HS-5 (cell line): ENCODE data around the gene PTPRD.
A peak's percentile ranks its signal among the peaks of the same experiment; 100 is the strongest.

ENCODE experiments used
- DNase-seq: peaks from one replicate; pipeline ENCODE4 v3.0.0-alpha.2; 2012; ENCODE audit warnings: low read depth

PTPRD gene

DNA sequence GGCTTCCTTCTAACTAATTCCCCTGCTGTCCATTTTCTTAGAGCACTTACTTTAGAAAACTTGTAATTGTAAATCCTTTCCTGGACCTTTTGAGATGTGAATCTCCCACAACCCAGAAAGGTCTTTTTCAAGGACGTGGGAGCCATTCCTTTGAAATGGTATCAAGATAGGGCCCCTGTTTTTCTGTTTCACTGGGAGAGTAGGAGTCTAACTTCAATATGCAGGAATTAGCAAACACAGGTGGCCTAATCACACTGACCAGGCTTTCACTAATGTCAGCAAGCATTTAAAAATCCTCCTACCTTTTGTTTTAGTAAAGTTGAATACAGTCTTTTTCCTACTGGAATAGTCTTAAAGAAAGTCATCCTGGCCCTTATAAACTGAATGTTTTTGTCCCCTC is 558.3 kb downstream of the PTPRD start:
- no peak for DNase-seq

DNA sequence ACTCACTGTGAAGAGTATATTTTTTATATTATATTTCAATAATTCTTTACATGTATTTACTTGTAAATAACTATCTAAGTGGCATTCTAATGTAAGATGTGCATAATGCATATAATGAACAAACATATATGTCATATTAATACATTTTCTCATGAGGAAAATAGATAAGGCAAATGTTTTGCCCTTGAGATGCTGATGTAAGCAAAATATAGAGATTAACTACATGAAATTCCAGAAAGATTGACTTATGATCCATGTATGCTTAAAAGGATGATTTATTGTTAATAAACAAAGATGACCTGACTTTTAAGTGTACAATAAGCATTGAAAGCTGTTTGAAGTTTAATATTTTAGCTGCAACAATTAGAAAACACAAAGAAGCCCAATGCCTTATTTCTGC is 559.9 kb downstream of the PTPRD start:
- no peak for DNase-seq

DNA sequence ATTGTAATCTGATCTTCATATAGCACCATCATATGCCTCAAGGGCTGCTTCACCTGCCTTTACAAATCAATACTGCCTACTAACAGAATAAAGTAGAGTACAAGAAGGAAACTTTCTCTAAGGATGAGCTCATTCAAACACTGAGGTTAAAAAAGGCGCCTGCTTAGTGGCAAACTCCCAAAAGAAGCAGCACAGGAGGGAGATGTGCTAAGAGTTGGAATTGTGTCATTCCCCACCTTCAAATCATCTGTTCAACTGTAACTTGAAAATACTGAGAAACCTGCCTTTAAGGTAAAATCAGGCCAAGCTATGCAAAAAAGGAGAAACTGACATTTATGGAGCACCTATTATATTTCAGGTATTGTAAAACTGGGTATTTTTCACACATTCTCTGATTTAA is 560.6 kb downstream of the PTPRD start:
- no peak for DNase-seq

DNA sequence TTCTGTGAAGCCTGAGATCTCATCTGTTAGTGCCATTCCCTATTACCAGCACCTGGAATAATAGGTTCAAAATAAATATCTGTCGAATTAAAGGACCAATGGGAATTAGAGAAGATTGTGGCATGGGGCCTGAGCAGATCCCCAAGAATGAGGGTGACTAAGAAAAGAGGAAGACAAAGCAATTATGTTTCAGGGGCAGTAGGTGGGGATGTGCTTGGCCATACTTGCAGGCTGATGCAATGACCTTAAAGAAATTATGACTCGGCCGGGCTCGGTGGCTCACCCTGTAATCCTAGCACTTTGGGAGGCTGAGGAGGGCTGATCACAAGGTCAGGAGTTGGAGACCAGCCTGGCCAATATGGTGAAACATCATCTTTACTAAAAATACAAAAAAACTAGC is 562.8 kb downstream of the PTPRD start:
- DNase-seq: peak; percentile 58

DNA sequence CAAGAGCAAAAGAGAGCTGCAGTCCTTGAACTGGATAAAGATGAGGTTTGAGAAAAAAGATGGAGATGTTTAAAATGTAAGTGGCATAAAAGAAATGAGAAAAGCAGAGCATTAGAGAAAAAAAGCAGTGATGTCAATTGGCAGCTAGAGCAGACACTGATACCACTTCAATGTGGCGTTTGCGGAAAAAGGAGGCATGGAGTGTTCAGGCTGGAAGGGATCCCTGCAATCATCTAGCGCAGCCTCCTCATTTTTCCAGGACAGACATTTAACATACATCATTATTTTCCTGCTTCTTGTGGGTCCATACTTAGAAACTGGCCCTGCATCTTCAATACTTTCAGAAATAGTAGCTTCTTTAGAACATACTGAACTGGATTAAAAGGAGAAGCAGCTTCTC is 563.8 kb downstream of the PTPRD start:
- DNase-seq: no peak

DNA sequence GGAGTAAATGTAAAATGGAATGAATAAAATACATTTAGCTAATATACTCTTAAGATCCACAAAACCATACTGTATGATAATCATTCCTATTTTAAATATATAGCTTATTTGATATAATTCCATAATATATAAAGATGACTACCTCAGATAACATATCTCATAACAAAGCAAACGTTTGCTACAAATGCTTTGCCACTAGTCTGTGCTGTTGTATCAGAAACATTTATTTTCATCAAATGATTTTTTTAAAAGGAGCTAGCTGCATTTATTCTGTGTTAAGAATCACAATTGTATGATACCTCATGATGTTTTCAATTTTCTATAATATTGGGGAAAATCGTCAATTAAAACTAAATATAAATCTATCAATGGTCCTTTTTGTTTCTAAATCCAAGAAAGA is 567.2 kb downstream of the PTPRD start:
- no peak for DNase-seq

DNA sequence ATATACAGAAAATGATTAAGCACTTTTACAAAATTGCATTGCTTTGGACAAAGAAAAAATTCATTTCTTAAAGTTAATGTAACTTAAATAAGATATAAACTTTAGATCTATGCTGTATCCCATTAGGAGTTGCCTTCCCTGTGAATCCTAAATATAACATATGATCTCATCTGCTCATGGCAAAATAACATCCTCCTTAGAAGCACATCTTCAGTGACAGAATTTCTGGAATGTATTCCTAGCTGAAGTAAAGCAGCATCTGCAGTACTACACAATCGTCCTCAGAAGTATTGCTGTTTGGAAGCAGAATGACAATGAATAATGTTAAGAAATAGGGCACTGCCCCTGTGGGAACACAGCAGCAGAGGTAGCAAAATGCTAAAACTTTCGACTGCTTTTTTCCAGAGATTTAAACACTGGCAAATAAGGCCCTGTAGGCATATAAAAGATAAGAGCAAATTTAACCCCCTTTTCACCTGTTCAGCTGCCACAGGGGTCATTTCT is 571.0 kb downstream of the PTPRD start:
- no peak for DNase-seq

DNA sequence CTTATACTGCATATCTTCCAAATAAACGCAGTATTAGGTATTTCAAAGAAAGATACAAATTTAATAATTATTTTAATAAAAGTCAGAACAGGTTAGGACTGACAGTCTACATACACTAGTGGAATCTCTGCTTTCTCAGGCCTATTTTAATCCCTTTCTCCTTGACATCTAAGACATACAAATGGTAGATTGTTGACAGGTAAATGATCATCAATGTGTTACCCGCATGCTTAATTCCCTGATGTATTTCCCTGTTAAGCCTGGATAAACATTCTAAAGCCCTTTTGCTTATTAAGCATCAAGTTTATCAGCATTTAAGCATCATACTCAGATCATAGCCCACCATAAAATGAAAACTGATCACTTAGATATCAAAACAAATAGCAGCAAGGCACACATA is 576.7 kb downstream of the PTPRD start:
- DNase-seq: no peak

DNA sequence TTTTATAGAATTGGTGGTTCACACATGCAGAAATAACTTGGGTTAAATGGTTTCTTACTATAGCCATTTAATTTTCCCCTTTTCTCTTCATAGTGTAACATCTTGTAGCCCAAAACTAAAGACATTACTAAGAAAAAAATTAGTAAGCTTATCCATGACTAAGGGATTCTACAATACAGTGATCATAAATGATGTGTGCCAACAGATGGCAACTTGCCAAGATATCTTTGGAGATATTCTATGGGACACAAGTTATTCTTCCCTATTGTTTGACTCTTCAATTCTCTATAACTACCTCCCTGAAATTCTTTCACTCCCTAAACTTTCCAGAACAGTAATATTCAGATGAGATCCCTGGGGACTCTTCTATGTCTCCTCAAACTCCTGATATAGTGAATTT is 580.6 kb downstream of the PTPRD start:
- DNase-seq: no peak

DNA sequence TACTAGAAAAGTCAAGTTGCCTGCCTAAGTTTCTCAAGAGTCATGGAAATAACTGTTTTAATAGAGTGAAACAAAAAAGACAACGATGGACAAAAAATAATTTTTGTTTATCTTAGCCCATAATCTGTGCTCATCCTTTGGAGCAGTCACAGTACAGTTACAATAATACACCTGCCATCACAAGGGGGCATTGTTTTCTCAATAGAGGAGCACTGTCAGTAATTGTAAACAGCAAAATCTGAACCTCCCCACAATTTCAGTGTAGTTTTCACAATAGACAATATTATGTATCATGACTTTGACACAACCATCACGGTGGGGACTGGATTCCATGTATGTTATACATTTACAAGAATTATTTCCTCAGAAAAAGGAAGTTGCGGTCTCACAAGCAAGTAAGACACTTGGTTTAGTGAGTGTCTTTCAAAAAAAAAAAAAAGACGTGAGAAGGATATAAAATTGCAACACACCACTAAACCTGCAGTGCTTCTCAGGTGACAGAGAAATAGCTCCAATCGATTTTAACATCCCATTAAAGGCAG is 586.3 kb downstream of the PTPRD start:
- DNase-seq: no peak

DNA sequence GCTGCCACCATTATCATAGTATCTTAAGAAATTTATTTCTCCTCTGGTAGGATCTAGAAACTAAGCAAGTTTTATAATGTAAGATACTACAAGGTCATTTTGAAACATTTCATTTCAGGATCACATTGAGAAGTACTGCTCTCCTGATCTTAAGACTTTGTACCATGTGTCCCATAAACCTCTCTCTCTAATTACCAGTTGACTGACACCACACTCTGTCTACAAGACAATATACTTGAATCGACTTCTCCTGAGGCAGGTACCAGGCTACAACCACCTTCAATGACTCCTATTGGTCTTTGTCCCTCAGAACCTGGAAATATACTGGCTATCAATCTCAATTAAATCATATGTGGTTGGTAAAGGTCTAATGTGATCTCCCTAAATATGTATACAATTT is 597.0 kb downstream of the PTPRD start:
- DNase-seq: no peak

DNA sequence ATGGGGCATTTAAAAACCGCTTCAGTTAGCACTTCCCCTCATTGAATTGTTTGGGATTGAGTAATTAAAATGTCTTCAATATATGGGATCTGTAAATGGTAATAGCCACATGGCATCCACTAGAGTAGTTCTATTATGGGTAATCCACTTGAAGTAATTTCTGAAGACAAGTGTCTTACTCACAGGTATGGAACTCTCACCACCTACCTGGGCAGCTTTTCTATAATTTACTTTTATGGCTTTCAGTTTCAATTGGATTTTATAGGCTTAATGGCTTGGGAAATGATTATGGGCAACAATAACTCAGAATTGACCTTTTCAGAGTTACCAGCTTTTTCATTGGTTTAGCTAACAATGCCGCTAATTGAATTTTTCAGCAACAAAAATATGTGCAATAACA is 597.9 kb downstream of the PTPRD start:
- DNase-seq: no peak

DNA sequence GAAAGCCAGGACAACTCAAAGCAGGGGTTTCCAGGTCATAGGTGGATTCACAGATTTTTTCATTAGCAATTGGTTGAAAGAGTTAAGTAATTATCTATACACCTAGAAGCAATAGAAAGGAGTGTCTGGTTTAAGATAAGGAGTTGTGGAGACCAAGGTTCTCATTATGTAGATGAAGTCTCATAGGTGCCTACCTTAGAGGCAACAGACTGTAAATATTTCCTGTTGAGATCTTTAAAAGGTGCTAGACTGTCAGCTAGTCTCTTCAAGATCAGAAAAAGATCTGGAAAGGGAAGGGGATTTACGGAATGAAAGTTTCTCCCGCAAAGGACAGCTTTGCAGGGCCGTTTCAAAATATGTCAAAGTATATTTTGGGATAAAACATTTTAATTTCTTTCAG is 603.4 kb downstream of the PTPRD start:
- no peak for DNase-seq

DNA sequence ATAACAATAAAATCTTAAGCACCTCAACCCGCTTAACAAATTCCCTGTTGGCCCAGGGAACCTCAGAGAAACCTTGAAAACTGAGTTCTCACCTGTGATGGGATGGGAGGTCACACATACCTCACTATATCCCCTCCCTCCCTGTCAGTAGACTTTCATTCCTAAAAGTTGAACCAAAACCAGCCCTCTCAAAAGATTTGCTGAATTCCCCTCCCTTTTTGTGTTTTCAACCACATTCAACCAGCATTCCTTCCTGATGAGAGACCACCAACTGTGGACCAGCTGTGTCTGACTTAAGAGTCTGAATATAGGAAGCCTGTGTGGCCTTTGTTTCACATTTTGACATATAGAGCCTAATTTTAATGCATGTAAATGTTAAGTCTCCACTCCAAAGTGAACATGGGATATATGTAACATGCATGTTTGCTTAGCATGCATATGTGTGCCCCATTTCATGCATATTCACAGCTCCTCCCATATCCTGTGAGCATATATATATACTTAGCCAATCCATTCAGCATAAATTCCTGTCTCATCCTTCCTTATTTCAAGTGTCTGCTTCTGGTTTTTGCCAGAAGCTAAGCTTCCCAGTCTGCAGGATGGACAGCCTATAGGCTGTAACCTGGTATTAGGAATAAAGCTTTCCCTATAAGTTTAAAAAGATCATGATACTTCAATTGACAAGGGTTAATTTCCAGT is 604.6 kb downstream of the PTPRD start:
- DNase-seq: no peak

DNA sequence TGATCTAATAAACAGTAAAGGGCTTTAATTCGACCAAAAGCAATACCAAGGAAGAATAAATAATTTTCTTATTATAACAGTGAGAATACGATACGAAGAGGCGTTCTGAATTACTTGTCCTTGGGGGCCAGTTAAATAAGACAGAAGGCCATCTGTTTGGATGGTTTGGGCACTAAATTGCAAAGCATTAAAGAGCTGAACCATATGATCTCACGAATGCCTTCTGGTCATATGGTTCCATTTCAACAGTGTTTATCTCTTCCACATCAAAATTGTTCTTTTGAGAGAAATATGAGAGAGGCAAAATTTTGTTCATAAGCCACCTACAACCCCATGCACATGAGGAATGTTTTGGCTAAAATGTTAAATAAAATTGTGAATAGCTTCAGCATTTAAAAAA is 605.4 kb downstream of the PTPRD start:
- no peak for DNase-seq

DNA sequence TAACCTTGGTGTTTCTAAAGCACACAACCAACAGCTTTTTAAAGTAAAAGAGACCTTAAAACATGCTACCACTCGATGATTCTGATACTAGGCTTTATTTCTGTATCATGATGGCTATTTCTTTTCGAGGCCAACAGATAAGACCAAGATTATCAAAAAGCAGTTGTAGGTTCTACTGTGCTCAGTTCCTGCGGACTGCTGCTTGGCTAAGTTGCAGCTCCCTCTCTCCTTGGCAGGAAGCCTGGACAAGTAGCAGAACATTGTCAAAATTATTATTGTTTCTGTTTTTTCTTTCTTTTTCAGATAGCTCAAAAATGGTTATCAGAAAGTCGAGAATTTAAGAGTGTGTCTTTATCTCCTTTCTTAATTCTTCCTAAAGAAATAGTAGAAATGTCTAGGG is 607.6 kb downstream of the PTPRD start:
- DNase-seq: no peak

DNA sequence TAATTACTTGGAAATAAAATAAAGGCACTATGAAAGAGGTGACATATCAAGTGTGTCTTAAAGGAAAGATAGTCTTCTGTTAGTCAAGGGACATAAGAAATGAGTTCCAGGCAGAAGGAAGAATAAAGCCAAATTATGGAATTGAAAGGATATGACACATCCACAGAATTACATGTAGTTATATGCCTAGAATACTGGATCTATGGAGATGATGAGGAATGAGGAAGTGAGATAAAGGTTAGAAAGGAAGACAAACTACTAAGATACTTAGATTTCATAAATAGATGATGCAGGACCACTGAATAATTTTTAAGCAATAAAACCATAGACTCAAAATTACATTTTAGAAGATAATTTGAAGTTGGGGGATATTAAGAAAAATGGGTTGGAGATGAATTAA is 609.8 kb downstream of the PTPRD start:
- no peak for DNase-seq

DNA sequence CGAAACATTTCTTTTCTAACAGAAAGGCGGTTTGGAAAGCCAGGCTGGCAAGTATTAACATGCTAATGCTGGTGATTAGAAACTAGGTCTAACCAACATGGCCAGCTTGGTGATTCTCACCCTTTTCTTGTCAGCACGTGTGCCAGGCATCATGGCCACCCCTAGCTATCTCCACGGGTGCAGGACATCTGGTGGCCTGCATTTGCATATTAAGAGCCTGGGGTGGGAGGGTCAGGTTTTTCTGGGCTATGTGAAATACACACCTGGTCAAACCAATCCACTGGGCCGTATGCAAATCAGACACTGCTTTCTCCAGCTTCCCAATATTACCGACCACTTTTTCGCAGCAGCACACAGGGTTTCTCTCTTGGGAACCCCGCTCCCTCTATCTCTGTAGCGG is 612.1 kb downstream of the PTPRD start:
- DNase-seq: no peak

DNA sequence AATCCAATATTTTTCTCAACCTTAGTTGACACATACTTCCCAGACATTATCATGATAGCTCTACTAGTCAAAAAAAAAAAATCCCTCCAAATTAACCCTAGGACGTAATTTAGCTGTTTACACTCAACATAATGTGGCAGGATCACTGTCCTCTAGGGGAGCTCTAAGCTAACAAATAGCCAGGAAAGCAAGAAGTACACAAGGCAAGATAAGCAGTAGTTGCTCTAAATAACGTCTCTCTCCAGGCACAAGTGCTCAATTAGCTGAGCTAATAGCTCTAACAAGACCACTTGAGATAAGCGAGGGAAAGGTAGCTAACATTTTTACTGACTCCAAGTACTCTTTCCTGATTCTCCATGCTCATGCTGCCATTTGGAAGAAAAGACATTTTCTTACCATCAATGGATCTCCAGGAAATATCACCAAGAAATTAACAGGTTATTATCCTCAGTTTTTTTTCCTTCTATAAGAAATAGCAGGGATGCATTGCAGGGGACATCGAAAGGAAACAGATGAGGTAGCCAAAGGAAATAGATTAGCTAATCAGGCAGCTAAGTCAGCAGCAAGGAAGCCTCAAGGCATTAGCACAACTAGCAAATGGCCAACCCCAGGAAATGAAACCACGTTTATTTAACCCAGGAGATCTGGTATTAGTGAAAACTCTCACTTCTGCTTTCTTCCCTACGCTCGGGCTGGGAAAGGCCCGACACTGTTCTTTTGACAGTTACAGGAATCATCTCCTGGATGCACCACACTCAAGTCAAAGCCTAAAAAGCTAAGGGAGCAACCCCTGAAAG is 614.1 kb downstream of the PTPRD start:
- DNase-seq: no peak

DNA sequence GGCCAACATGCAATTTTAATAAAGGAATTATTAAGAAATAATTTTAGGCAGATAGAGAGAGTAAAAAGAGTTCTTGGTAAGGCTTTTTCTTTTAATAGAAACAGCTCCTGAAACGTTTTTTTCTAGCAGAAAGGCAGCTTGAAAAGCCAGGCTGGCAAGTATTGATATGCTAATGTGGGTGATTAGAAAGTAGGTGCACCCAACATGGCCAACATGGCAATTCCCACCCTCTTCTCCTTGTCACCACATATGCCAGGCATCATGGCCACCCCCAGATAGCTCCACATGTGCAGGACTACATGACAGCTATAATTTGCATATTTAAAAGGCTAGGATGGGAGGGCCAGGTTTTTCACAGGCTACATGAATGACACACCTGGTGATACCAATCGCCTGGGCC is 615.2 kb downstream of the PTPRD start:
- DNase-seq: no peak

DNA sequence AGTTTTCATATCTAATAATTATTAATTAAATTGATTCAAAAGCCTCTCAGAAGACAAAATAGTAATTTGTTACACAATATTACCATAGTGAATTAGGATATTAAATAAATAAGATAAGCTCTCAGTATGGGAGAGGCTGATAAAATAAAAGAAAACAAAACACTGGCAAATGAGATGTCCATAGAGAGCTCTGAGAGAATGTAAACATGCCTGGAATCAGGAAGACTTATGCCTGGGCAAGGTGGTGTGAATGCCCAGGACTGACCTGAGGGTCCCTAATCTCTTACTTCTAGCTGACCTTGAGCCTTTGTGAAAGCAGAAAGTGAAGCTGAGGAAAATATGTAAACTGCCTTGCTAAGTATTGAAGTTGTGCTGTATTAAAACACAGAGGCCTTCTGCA is 616.5 kb downstream of the PTPRD start:
- DNase-seq: no peak

DNA sequence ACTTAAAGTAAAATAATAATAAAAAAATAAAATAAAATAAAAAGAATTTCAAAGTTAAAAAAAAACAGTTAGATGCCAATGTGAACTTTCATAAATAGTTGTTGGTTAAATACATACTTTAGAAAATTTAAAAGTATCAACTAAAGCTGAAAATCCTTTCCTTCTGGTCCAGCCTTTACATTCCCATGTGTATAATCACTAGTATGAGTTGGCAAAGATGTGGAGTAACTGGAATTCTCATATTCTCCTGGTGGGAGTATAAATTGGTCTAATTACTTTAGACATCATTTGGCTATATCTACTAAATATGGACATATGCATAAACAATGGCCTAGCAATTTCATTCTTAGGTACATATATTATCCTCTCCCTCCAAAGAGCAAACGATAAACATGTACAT is 619.9 kb downstream of the PTPRD start:
- DNase-seq: no peak

DNA sequence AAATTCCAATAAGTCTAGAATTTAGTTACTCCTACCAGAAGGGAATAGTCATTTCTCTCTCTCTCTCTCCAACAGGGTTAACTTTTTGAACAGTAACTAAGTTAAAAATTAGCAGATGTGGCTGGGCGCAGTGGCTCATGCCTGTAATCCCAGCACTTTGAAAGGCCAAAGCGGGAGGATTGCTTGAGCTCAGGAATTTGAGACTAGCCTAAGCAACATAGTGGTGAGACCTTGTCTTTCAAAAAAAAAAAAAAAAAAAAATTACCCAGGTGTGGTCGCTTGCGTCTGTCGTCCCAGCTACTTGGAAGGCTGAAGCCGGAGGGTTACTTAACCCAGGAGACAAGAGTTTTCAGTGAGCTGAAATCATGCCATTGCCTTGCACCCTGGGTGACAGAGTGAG is 639.7 kb downstream of the PTPRD start:
- no peak for DNase-seq

DNA sequence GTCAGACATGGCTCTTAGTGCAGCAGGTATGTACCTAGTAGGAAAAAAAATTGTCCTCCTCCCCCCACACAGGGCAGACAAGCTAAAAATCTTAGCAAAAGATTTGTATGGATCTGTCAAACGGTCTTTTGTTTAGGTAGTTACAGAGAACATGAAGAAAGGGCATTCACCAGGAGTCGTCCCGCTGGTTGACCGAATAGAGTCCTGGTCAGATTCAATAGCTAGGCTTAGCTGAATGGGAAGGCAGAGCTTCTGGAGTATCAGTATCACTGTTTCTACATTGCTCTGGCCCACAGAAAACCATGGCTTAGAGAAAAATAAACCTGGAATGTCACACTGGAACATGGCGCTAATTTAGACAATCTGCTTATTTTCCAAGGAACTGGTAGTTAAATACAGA is 642.3 kb downstream of the PTPRD start:
- no peak for DNase-seq
